ENCODE data around the gene TRIM50.
"Not testable (repeated sequence)": the region's sequence is repeated elsewhere in the genome, so short reads cannot be mapped to it uniquely, and the experiment has no call there.

Gene TRIM50

GRCh38 chr7:73366127-73366526, 38.2 kb upstream of the TRIM50 start:
- DNase-seq (ENCODE audit: low read depth): no peak
- TF ChIP-seq POLR2A (IDR thresholded peaks at IDR 0.05; ENCODE audit: extremely low read depth, insufficient read length) (no peak), MYC (IDR thresholded peaks at IDR 0.05; ENCODE audit: low read depth, low read length) (no peak), CTCF (IDR thresholded peaks at IDR 0.05; ENCODE audit: low read depth, low read length) (no peak), MAX (IDR thresholded peaks at IDR 0.05; ENCODE audit: low read depth, low read length) (no peak)

GRCh38 chr7:73364006-73364728, 36.3 kb upstream of the TRIM50 start:
- no peak for DNase-seq (ENCODE audit: low read depth)
- H3K4me3 ChIP-seq (ENCODE audit: low read depth, low read length): no peak overlapping the region
- no peak for TF ChIP-seq POLR2A (IDR thresholded peaks at IDR 0.05; ENCODE audit: extremely low read depth, insufficient read length)
- no peak for TF ChIP-seq MAX (IDR thresholded peaks at IDR 0.05; ENCODE audit: low read depth, low read length)
- TF ChIP-seq CTCF (IDR thresholded peaks at IDR 0.05; ENCODE audit: low read depth, low read length): no peak
- TF ChIP-seq MYC (IDR thresholded peaks at IDR 0.05; ENCODE audit: low read depth, low read length): no peak

More at GRCh38 chr7:73366127-73366526, 38.2 kb upstream of the TRIM50 start:
- no peak overlapping the region for H3K4me3 ChIP-seq (ENCODE audit: low read depth, low read length)

- DNase-seq (ENCODE audit: low read depth): no peak
- TF ChIP-seq MYC (IDR thresholded peaks at IDR 0.05; ENCODE audit: low read depth, low read length) (no peak), MAX (IDR thresholded peaks at IDR 0.05; ENCODE audit: low read depth, low read length) (no peak), POLR2A (IDR thresholded peaks at IDR 0.05; ENCODE audit: extremely low read depth, insufficient read length) (no peak), CTCF (IDR thresholded peaks at IDR 0.05; ENCODE audit: low read depth, low read length) (no peak)
- no peak overlapping the region for H3K4me3 ChIP-seq (ENCODE audit: low read depth, low read length)
Measured at GRCh38 chr7:73363225-73364005, 35.5 kb upstream of the TRIM50 start.

- H3K4me3 ChIP-seq (ENCODE audit: low read depth, low read length); DNase-seq (ENCODE audit: low read depth): not testable (repeated sequence)
Measured at GRCh38 chr7:73360590-73360989, 32.7 kb upstream of the TRIM50 start.

- DNase-seq (ENCODE audit: low read depth): no peak
Measured at GRCh38 chr7:73359746-73360375, 32.0 kb upstream of the TRIM50 start.

More at GRCh38 chr7:73359746-73360375, 32.0 kb upstream of the TRIM50 start:
- TF ChIP-seq MYC (IDR thresholded peaks at IDR 0.05; ENCODE audit: low read depth, low read length) (no peak), POLR2A (IDR thresholded peaks at IDR 0.05; ENCODE audit: extremely low read depth, insufficient read length) (no peak), MAX (IDR thresholded peaks at IDR 0.05; ENCODE audit: low read depth, low read length) (no peak), CTCF (IDR thresholded peaks at IDR 0.05; ENCODE audit: low read depth, low read length) (no peak)
- H3K4me3 ChIP-seq (ENCODE audit: low read depth, low read length): no peak overlapping the region

Measured in NB4 (cell line).